Cardiac septum (tissue), 1 donor: ENCODE data around the gene PSRC1. TPM values are rescaled to one million over a fixed set of nuclear protein-coding genes. Genes with fewer than 3 reads are reported as not detected.

Source experiments
- DNase-seq: peaks from one replicate; pipeline ENCODE4 v3.0.0-alpha.2; 2020; ENCODE audit warnings: low spot score
- intact Hi-C: fragments of 100-400 bp; cut with DNase I; formaldehyde crosslinking; loops from one replicate; pipeline ENCODE4 v1.14.0; 2022
- total RNA-seq: library from RNA; stranded (reverse); fragmentation: NEBNext Ultra II Directional; extraction: Animal tissue kit (Norgen Biotek cat#: 25700); gene quantifications from one replicate; pipeline ENCODE4 v1.2.1, GENCODE V29; 2021
- donor health status: DM: no; HTN: no; CAD: no.

Gene PSRC1
- total RNA-seq, 1 donor from 2014 or later: 0.59 TPM

GRCh38 chr1:109275706-109276345, 7.1 kb downstream of the PSRC1 start:
- intact Hi-C loops: no loop called here
- DNase-seq: no peak

- intact Hi-C loops: no loop called here
- no peak for DNase-seq
Measured at GRCh38 chr1:109274533-109275476, 8.1 kb downstream of the PSRC1 start.

GRCh38 chr1:109273570-109274288, 9.2 kb downstream of the PSRC1 start:
- DNase-seq: no peak
- intact Hi-C loops: no loop called here

- intact Hi-C loops: no loop called here
- DNase-seq: no peak
Measured at GRCh38 chr1:109272831-109273547, 10.0 kb downstream of the PSRC1 start.

- DNase-seq: no peak
- intact Hi-C loops: no loop called here
Measured at GRCh38 chr1:109272021-109272799, 10.7 kb downstream of the PSRC1 start.

- intact Hi-C loops: no loop called here
- no peak for DNase-seq
Measured at GRCh38 chr1:109271458-109271857, 11.5 kb downstream of the PSRC1 start.

- intact Hi-C loops: no loop called here
- no peak for DNase-seq
Measured at GRCh38 chr1:109270623-109271317, 12.2 kb downstream of the PSRC1 start.

- DNase-seq: no peak
Measured at GRCh38 chr1:109269981-109270622, 12.8 kb downstream of the PSRC1 start.

GRCh38 chr1:109269212-109269980, 13.5 kb downstream of the PSRC1 start:
- intact Hi-C loops: no loop called here

More at GRCh38 chr1:109269981-109270622, 12.8 kb downstream of the PSRC1 start:
- intact Hi-C loops: no loop called here

GRCh38 chr1:109268431-109269211, 14.3 kb downstream of the PSRC1 start:
- intact Hi-C loops: no loop called here

More at GRCh38 chr1:109269212-109269980, 13.5 kb downstream of the PSRC1 start:
- no peak for DNase-seq

GRCh38 chr1:109267743-109268300, 15.1 kb downstream of the PSRC1 start:
- DNase-seq: no peak
- intact Hi-C loops: no loop called here

More at GRCh38 chr1:109268431-109269211, 14.3 kb downstream of the PSRC1 start:
- no peak for DNase-seq

- intact Hi-C loops: no loop called here
- no peak for DNase-seq
Measured at GRCh38 chr1:109266965-109267364, 16.0 kb downstream of the PSRC1 start.

GRCh38 chr1:109265741-109266330, 17.1 kb downstream of the PSRC1 start:
- no peak for DNase-seq
- intact Hi-C loops: no loop called here

GRCh38 chr1:109265016-109265415, 17.9 kb downstream of the PSRC1 start:
- intact Hi-C loops: no loop called here
- DNase-seq: no peak

- intact Hi-C loops: loop anchor here (5.0 kb wide), 2 partner anchors 133 to 268 kb away; partner anchors contain the start of gene SORT1
- no peak for DNase-seq
Measured at GRCh38 chr1:109264379-109264755, 18.6 kb downstream of the PSRC1 start.
